Superior temporal gyrus (tissue), 1 donor: ENCODE results near the gene TAX1BP3.

ENCODE experiments used
- DNase-seq: peaks from one replicate; pipeline ENCODE4 v3.0.0-alpha.2; 2016; ENCODE audit errors: extremely low spot score

TAX1BP3 gene

GRCh38 chr17:3688027-3688553 is 19.7 kb upstream of the TAX1BP3 start:
- no peak for DNase-seq

GRCh38 chr17:3685174-3685573 is 16.8 kb upstream of the TAX1BP3 start:
- no peak for DNase-seq

- no peak for DNase-seq
Measured at GRCh38 chr17:3683054-3683511, 14.7 kb upstream of the TAX1BP3 start.

GRCh38 chr17:3682033-3682432 is 13.7 kb upstream of the TAX1BP3 start:
- DNase-seq, result no peak

- no peak for DNase-seq
Measured at GRCh38 chr17:3681565-3681964, 13.2 kb upstream of the TAX1BP3 start.

- no peak for DNase-seq
Measured at GRCh38 chr17:3681057-3681456, 12.7 kb upstream of the TAX1BP3 start.

- DNase-seq, result no peak
Measured at GRCh38 chr17:3679531-3680126, 11.3 kb upstream of the TAX1BP3 start.

- no peak for DNase-seq
Measured at GRCh38 chr17:3678821-3679530, 10.6 kb upstream of the TAX1BP3 start.

- peak; percentile 59 for DNase-seq
Measured at GRCh38 chr17:3678095-3678820, 9.9 kb upstream of the TAX1BP3 start.

- DNase-seq, result no peak
Measured at GRCh38 chr17:3675886-3676285, 7.5 kb upstream of the TAX1BP3 start.

- DNase-seq, result no peak
Measured at GRCh38 chr17:3672571-3672970, 4.2 kb upstream of the TAX1BP3 start.

GRCh38 chr17:3669548-3669947 is 1.2 kb upstream of the TAX1BP3 start:
- DNase-seq, result no peak

- DNase-seq, result no peak
Measured at GRCh38 chr17:3669085-3669347, 638 bp upstream of the TAX1BP3 start.

- peak; percentile 28 for DNase-seq
Measured at GRCh38 chr17:3667366-3668278, 756 bp downstream of the TAX1BP3 start.

GRCh38 chr17:3666516-3666915 is 1.9 kb downstream of the TAX1BP3 start:
- DNase-seq, result no peak

GRCh38 chr17:3665834-3666233 is 2.5 kb downstream of the TAX1BP3 start:
- DNase-seq, result peak; percentile 55

GRCh38 chr17:3663102-3664011 is 5.0 kb downstream of the TAX1BP3 start:
- no peak for DNase-seq

GRCh38 chr17:3660311-3660891 is 8.0 kb downstream of the TAX1BP3 start:
- DNase-seq, result no peak

- DNase-seq, result peak; percentile 46
Measured at GRCh38 chr17:3659541-3660111, 8.8 kb downstream of the TAX1BP3 start.
